Measurements from ENCODE around the gene KIF11. TPM values are rescaled to one million over a fixed set of nuclear protein-coding genes. Genes with fewer than 3 reads are reported as not detected.
"Not testable (repeated sequence)": the region's sequence is repeated elsewhere in the genome, so short reads cannot be mapped to it uniquely, and the experiment has no call there.

KIF11 gene
- total RNA-seq, 1 experiment from 2014 or later, result 37.4 TPM

DNA sequence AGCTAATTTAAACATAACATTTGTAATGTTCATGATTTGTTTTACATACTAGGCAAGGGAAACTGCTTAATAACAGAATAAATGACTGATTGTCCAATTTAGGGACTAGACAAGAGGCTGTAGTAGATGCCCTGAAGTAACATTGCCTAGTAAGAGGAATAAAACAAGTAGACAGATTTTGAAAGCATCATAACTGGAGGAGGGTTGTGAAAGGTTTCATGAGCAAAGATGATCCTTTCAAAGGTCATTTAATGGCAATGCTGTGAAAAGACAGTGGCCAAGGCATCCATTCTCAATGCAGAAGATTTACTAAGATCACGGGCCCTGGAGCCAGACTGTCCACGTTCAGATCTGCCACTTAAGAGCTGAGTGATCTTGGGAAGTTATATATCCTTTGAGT, 52.0 kb downstream of the KIF11 start:
- Mint-ChIP-seq H3K4me3 (ENCODE audit: low read depth, unreplicated experiment) (no peak overlapping the region), H3K9me3 (ENCODE audit: low read depth, unreplicated experiment) (no peaks in the 10 kb centered on the region), H3K27ac (ENCODE audit: unreplicated experiment) (no peak overlapping the region), H3K27me3 (ENCODE audit: unreplicated experiment) (no peaks in the 10 kb centered on the region), H3K36me3 (ENCODE audit: insufficient read depth, unreplicated experiment) (peaks cover 13% of the 10 kb centered on the region), H3K4me1 (ENCODE audit: low read depth, unreplicated experiment) (peaks cover 10% of the 10 kb centered on the region)
- no peak for DNase-seq
- CTCF ChIA-PET, result no interaction called here
- TF ChIP-seq CTCF (IDR thresholded peaks at IDR 0.05; ENCODE audit: unreplicated experiment), result no peak
- intact Hi-C loops (cut with micrococcal nuclease; ENCODE audit: unreplicated experiment), result no loop called here
- BruUV-seq (replicated peaks), result no TSS peak

- H3K9me3 Mint-ChIP-seq (ENCODE audit: low read depth, unreplicated experiment); H3K27me3 Mint-ChIP-seq (ENCODE audit: unreplicated experiment); H3K27ac Mint-ChIP-seq (ENCODE audit: unreplicated experiment); CTCF ChIA-PET; H3K4me3 Mint-ChIP-seq (ENCODE audit: low read depth, unreplicated experiment); H3K4me1 Mint-ChIP-seq (ENCODE audit: low read depth, unreplicated experiment); DNase-seq; BruUV-seq (replicated peaks); intact Hi-C loops (cut with micrococcal nuclease; ENCODE audit: unreplicated experiment): not testable (repeated sequence)
- H3K36me3 Mint-ChIP-seq (ENCODE audit: insufficient read depth, unreplicated experiment), result peaks cover 21% of the 10 kb centered on the region
These were observed 57.9 kb downstream of the KIF11 start for GRCh38 chr10:92650864-92651263.

- Mint-ChIP-seq H3K27ac (ENCODE audit: unreplicated experiment) (no peak overlapping the region), H3K9me3 (ENCODE audit: low read depth, unreplicated experiment) (no peaks in the 10 kb centered on the region), H3K4me3 (ENCODE audit: low read depth, unreplicated experiment) (no peak overlapping the region), H3K36me3 (ENCODE audit: insufficient read depth, unreplicated experiment) (peaks cover 13% of the 10 kb centered on the region), H3K4me1 (ENCODE audit: low read depth, unreplicated experiment) (no peaks in the 10 kb centered on the region), H3K27me3 (ENCODE audit: unreplicated experiment) (no peaks in the 10 kb centered on the region)
- CTCF ChIA-PET, result no interaction called here
- DNase-seq, result no peak
- no TSS peak for BruUV-seq (replicated peaks)
- no peak for TF ChIP-seq CTCF (IDR thresholded peaks at IDR 0.05; ENCODE audit: unreplicated experiment)
- intact Hi-C loops (cut with micrococcal nuclease; ENCODE audit: unreplicated experiment), result no loop called here
These were observed 62.5 kb downstream of the KIF11 start for GRCh38 chr10:92655426-92655825.

GRCh38 chr10:92656266-92656961, 63.5 kb downstream of the KIF11 start:
- DNase-seq, result no peak
- intact Hi-C loops (cut with micrococcal nuclease; ENCODE audit: unreplicated experiment), result no loop called here
- no TSS peak for BruUV-seq (replicated peaks)
- Mint-ChIP-seq H3K27ac (ENCODE audit: unreplicated experiment) (no peak overlapping the region), H3K4me3 (ENCODE audit: low read depth, unreplicated experiment) (no peak overlapping the region), H3K27me3 (ENCODE audit: unreplicated experiment) (no peaks in the 10 kb centered on the region), H3K4me1 (ENCODE audit: low read depth, unreplicated experiment) (no peaks in the 10 kb centered on the region), H3K9me3 (ENCODE audit: low read depth, unreplicated experiment) (no peaks in the 10 kb centered on the region), H3K36me3 (ENCODE audit: insufficient read depth, unreplicated experiment) (peaks cover 13% of the 10 kb centered on the region)
- CTCF ChIA-PET, result no interaction called here
- TF ChIP-seq CTCF (IDR thresholded peaks at IDR 0.05; ENCODE audit: unreplicated experiment), result no peak

- Mint-ChIP-seq H3K27me3 (ENCODE audit: unreplicated experiment) (no peaks in the 10 kb centered on the region), H3K4me1 (ENCODE audit: low read depth, unreplicated experiment) (no peaks in the 10 kb centered on the region), H3K9me3 (ENCODE audit: low read depth, unreplicated experiment) (no peaks in the 10 kb centered on the region), H3K36me3 (ENCODE audit: insufficient read depth, unreplicated experiment) (peaks cover 13% of the 10 kb centered on the region), H3K27ac (ENCODE audit: unreplicated experiment) (no peak overlapping the region), H3K4me3 (ENCODE audit: low read depth, unreplicated experiment) (no peak overlapping the region)
- CTCF ChIA-PET, result no interaction called here
- intact Hi-C loops (cut with micrococcal nuclease; ENCODE audit: unreplicated experiment), result no loop called here
- DNase-seq, result no peak
- TF ChIP-seq CTCF (IDR thresholded peaks at IDR 0.05; ENCODE audit: unreplicated experiment), result no peak
- BruUV-seq (replicated peaks), result no TSS peak
These were observed 64.1 kb downstream of the KIF11 start for GRCh38 chr10:92657024-92657423.

Data from Calu3 (cell line).